ENCODE data around the gene CGN. TPM values are rescaled to one million over a fixed set of nuclear protein-coding genes. Genes with fewer than 3 reads are reported as not detected.
A peak's percentile ranks its signal among the peaks of the same experiment; 100 is the strongest.

The CGN gene
- total and polyA plus RNA-seq, 2 of the 13 experiments (the other 11 are each of a cell fraction or from before 2014, with no cell fraction given): 0.75 to 0.81 TPM

- TF ChIP-seq ZBTB21 (CRISPR knock-in tag; IDR thresholded peaks at IDR 0.05) (no peak; the same call in 1 of the 2 replicates), ZFP62 (CRISPR knock-in tag; IDR thresholded peaks at IDR 0.05) (no peak), BRCA1 (CRISPR knock-in tag; IDR thresholded peaks at IDR 0.05) (peak; percentile 58; the same call in 1 of the 2 replicates), GABPB1 (CRISPR knock-in tag; IDR thresholded peaks at IDR 0.05) (peak; percentile 68; the same call in 1 of the 2 replicates), RNF2 (conservative IDR thresholded peaks at IDR 0.05; ENCODE audit: low read depth) (0 out of 2 replicates have a peak, but pooled peaks have one; percentile 49), ZNF607 (CRISPR knock-in tag; IDR thresholded peaks at IDR 0.05; ENCODE audit: borderline replicate concordance) (peak; percentile 85; the same call in 1 of the 2 replicates), ZNF446 (CRISPR knock-in tag; IDR thresholded peaks at IDR 0.05) (no peak), ZC3H13 (CRISPR knock-in tag; IDR thresholded peaks at IDR 0.05) (peak; percentile 59; the same call in 1 of the 2 replicates), ATF3 (CRISPR knock-in tag; IDR thresholded peaks at IDR 0.05) (peak; percentile 40; the same call in 1 of the 2 replicates), HIC2 (CRISPR knock-in tag; IDR thresholded peaks at IDR 0.05; ENCODE audit: low read depth) (no peak), ASH2L (IDR thresholded peaks at IDR 0.05; ENCODE audit: insufficient read length, low read depth, low read length) (peak; percentile 76), KDM6A (CRISPR knock-in tag; IDR thresholded peaks at IDR 0.05; ENCODE audit: low read depth) (no peak), THAP7 (CRISPR knock-in tag; IDR thresholded peaks at IDR 0.05) (peak; percentile 35; the same call in 1 of the 2 replicates), KDM2A (CRISPR knock-in tag; IDR thresholded peaks at IDR 0.05; ENCODE audit: borderline replicate concordance, low read depth) (peak; percentile 59; the same call in 1 of the 2 replicates)
- TF ChIP-seq, protein P1, sequence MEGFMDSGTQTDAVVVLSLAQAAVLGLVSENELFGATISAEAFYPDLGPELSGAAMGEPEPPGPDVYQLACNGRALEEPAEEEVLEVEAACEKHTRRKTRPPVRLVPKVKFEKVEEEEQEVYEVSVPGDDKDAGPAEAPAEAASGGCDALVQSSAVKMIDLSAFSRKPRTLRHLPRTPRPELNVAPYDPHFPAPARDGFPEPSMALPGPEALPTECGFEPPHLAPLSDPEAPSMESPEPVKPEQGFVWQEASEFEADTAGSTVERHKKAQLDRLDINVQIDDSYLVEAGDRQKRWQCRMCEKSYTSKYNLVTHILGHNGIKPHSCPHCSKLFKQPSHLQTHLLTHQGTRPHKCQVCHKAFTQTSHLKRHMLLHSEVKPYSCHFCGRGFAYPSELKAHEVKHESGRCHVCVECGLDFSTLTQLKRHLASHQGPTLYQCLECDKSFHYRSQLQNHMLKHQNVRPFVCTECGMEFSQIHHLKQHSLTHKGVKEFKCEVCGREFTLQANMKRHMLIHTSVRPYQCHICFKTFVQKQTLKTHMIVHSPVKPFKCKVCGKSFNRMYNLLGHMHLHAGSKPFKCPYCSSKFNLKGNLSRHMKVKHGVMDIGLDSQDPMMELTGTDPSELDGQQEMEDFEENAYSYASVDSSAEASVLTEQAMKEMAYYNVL (CRISPR knock-in tag; IDR thresholded peaks at IDR 0.05; ENCODE audit: borderline replicate concordance): peak; percentile 87
- TF ChIP-seq, protein P2, sequence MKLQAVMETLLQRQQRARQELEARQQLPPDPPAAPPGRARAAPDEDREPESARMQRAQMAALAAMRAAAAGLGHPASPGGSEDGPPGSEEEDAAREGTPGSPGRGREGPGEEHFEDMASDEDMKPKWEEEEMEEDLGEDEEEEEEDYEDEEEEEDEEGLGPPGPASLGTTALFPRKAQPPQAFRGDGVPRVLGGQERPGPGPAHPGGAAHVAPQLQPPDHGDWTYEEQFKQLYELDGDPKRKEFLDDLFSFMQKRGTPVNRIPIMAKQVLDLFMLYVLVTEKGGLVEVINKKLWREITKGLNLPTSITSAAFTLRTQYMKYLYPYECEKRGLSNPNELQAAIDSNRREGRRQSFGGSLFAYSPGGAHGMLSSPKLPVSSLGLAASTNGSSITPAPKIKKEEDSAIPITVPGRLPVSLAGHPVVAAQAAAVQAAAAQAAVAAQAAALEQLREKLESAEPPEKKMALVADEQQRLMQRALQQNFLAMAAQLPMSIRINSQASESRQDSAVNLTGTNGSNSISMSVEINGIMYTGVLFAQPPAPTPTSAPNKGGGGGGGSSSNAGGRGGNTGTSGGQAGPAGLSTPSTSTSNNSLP (IDR thresholded peaks at IDR 0.05; ENCODE audit: low read depth, low read length): 0 out of 2 replicates have a peak, but pooled peaks have one; percentile 11
- TF ChIP-seq, protein P3, sequence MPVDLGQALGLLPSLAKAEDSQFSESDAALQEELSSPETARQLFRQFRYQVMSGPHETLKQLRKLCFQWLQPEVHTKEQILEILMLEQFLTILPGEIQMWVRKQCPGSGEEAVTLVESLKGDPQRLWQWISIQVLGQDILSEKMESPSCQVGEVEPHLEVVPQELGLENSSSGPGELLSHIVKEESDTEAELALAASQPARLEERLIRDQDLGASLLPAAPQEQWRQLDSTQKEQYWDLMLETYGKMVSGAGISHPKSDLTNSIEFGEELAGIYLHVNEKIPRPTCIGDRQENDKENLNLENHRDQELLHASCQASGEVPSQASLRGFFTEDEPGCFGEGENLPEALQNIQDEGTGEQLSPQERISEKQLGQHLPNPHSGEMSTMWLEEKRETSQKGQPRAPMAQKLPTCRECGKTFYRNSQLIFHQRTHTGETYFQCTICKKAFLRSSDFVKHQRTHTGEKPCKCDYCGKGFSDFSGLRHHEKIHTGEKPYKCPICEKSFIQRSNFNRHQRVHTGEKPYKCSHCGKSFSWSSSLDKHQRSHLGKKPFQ (CRISPR knock-in tag; IDR thresholded peaks at IDR 0.05; ENCODE audit: insufficient replicate concordance): peak; percentile 64
Measured at GRCh38 chr1:151540021-151540981, 29.1 kb downstream of the CGN start, which contains the start of gene TUFT1 (continued).
